DND-41 (cell line): Measurements from ENCODE around the gene OR7D2.

Experiments used
- ATAC-seq: fragments of 200-7000 bp; cut with Tn5 transposase; 3 replicates; pipeline ENCODE4 v1.9.1; 2021; ENCODE audit warnings: low read depth; ENCODE audit not compliant: insufficient read depth
- DNase-seq: peaks from one replicate; pipeline ENCODE4 v3.0.0-alpha.2; 2020
- H2AFZ ChIP-seq: 2 replicates; pipeline ENCODE4 v1.6.0; 2012; ENCODE audit warnings: low read depth, low read length
- H3K27ac ChIP-seq: 2 replicates; pipeline ENCODE4 v1.5.1; 2012; ENCODE audit warnings: low read length, inconsistent platforms
- H3K27me3 ChIP-seq: fragments of 200-600 bp; sonication (generic); 2 replicates; pipeline ENCODE4 v1.6.0; 2012; ENCODE audit warnings: low read length, mild to moderate bottlenecking, inconsistent platforms; ENCODE audit not compliant: insufficient read depth, poor library complexity
- H3K36me3 ChIP-seq: 2 replicates; pipeline ENCODE4 v1.5.1; 2012; ENCODE audit warnings: low read length, inconsistent platforms; ENCODE audit not compliant: insufficient read depth
- H3K4me1 ChIP-seq: 2 replicates; pipeline ENCODE4 v1.5.1; 2012; ENCODE audit warnings: mild to moderate bottlenecking, low read length; ENCODE audit not compliant: insufficient read depth
- H3K4me2 ChIP-seq: 2 replicates; pipeline ENCODE4 v1.6.0; 2012; ENCODE audit warnings: mild to moderate bottlenecking, moderate library complexity, low read length, inconsistent platforms; ENCODE audit not compliant: insufficient read depth
- H3K4me3 ChIP-seq, 2 experiments: fragments of 200-600 bp in 1 of 2; shearing (Covaris generic) in 1 of 2; 2 replicates each; pipeline ENCODE4 v1.5.1; 2012 to 2016; ENCODE audit warnings: inconsistent platforms in 2 of 2, low read length in 2 of 2, mild to moderate bottlenecking in 2 of 2, low read depth in 1 of 2, moderate library complexity in 1 of 2
- H3K79me2 ChIP-seq: 2 replicates; pipeline ENCODE4 v1.6.0; 2012; ENCODE audit warnings: low read length, inconsistent platforms; ENCODE audit not compliant: insufficient read depth
- H3K9ac ChIP-seq: 2 replicates; pipeline ENCODE4 v1.6.0; 2012; ENCODE audit warnings: low read depth, mild to moderate bottlenecking, inconsistent platforms, low read length, moderate library complexity
- H3K9me3 ChIP-seq: 2 replicates; pipeline ENCODE4 v1.5.1; 2012; ENCODE audit warnings: low read length, moderate library complexity, mild to moderate bottlenecking, inconsistent platforms; ENCODE audit not compliant: insufficient read depth, severe bottlenecking
- H4K20me1 ChIP-seq: 2 replicates; pipeline ENCODE4 v1.6.0; 2012; ENCODE audit warnings: low read length; ENCODE audit not compliant: insufficient read depth
- CTCF ChIP-seq: IDR thresholded peaks from 2 replicates; pipeline ENCODE4 v1.5.1; 2012; ENCODE audit warnings: borderline replicate concordance, low read length, moderate library complexity, mild to moderate bottlenecking; ENCODE audit not compliant: poor library complexity, severe bottlenecking; ENCODE audit errors: extremely low read depth
- EZH2 ChIP-seq: IDR thresholded peaks from 3 replicates; pipeline ENCODE4 v1.6.1; 2012; ENCODE audit warnings: borderline replicate concordance, low read depth, mild to moderate bottlenecking, moderate library complexity, low read length, inconsistent platforms; ENCODE audit not compliant: severe bottlenecking

The OR7D2 gene

GRCh38 chr19:9165261-9165660 lies 13.5 kb upstream of the OR7D2 start:
- H3K4me1 ChIP-seq, result no peaks in the 10 kb centered on the region
- peaks cover 51% of the 10 kb centered on the region for H3K36me3 ChIP-seq
- H3K9ac ChIP-seq, result no peak overlapping the region
- no peak for DNase-seq
- no peak overlapping the region for H3K27ac ChIP-seq
- no peaks in the 10 kb centered on the region for H3K9me3 ChIP-seq
- H3K27me3 ChIP-seq, result no peaks in the 10 kb centered on the region
- no peak overlapping the region for H3K4me2 ChIP-seq
- H3K4me3 ChIP-seq, result no peak overlapping the region
- H4K20me1 ChIP-seq, result peaks cover 16% of the 10 kb centered on the region; the same call in 1 of the 2 replicates
- H3K79me2 ChIP-seq, result peaks cover 3% of the 10 kb centered on the region; the same call in 1 of the 2 replicates
- H2AFZ ChIP-seq, result no peak overlapping the region
- ATAC-seq, result no peak
- TF ChIP-seq CTCF, result no peak
- no peak for TF ChIP-seq EZH2

- Histone ChIP-seq H3K27ac (no peak overlapping the region), H2AFZ (no peak overlapping the region), H4K20me1 (peaks cover under 1% of the 10 kb centered on the region; the same call in 1 of the 2 replicates), H3K27me3 (no peaks in the 10 kb centered on the region), H3K36me3 (peaks cover 35% of the 10 kb centered on the region), H3K9me3 (no peaks in the 10 kb centered on the region), H3K4me3 (no peak overlapping the region), H3K4me2 (no peak overlapping the region), H3K79me2 (no peaks in the 10 kb centered on the region), H3K9ac (no peak overlapping the region), H3K4me1 (no peaks in the 10 kb centered on the region)
- no peak for DNase-seq
- TF ChIP-seq CTCF, result no peak
- no peak for ATAC-seq
Observed at GRCh38 chr19:9166846-9167245, 11.9 kb upstream of the OR7D2 start.

GRCh38 chr19:9171393-9171991 lies 7.3 kb upstream of the OR7D2 start:
- TF ChIP-seq CTCF (no peak), EZH2 (no peak)

More at GRCh38 chr19:9171393-9171991, 7.3 kb upstream of the OR7D2 start:
- no peaks in the 10 kb centered on the region for H4K20me1 ChIP-seq
- no peak for DNase-seq
- no peaks in the 10 kb centered on the region for H3K9me3 ChIP-seq
- no peak overlapping the region for H3K27ac ChIP-seq
- no peak overlapping the region for H3K4me2 ChIP-seq
- peaks cover 4% of the 10 kb centered on the region; the same call in 1 of the 2 replicates for H3K36me3 ChIP-seq
- no peaks in the 10 kb centered on the region for H3K79me2 ChIP-seq
- no peak overlapping the region for H3K9ac ChIP-seq
- H3K4me1 ChIP-seq, result no peaks in the 10 kb centered on the region
- no peak overlapping the region for H3K4me3 ChIP-seq
- H3K27me3 ChIP-seq, result no peaks in the 10 kb centered on the region
- ATAC-seq, result no peak
- no peak overlapping the region for H2AFZ ChIP-seq
